Renal cortical epithelial cell (primary cell): ENCODE measurements around the gene ADAM17. TPM values are rescaled to one million over a fixed set of nuclear protein-coding genes. Genes with fewer than 3 reads are reported as not detected.
"Not testable (repeated sequence)": the region's sequence is repeated elsewhere in the genome, so short reads cannot be mapped to it uniquely, and the experiment has no call there.

ENCODE experiments used
- DNase-seq: peaks from one replicate; pipeline ENCODE4 v3.0.0-alpha.2; 2011; ENCODE audit warnings: low read depth
- total RNA-seq: library from RNA; depleted of rRNA; stranded (reverse); fragments of >200 nt; gene quantifications from 2 replicates; pipeline ENCODE4 v1.2.3, GENCODE V29; 2014

Gene ADAM17
- total RNA-seq, 1 donor from 2014 or later = 67.6 TPM

DNA sequence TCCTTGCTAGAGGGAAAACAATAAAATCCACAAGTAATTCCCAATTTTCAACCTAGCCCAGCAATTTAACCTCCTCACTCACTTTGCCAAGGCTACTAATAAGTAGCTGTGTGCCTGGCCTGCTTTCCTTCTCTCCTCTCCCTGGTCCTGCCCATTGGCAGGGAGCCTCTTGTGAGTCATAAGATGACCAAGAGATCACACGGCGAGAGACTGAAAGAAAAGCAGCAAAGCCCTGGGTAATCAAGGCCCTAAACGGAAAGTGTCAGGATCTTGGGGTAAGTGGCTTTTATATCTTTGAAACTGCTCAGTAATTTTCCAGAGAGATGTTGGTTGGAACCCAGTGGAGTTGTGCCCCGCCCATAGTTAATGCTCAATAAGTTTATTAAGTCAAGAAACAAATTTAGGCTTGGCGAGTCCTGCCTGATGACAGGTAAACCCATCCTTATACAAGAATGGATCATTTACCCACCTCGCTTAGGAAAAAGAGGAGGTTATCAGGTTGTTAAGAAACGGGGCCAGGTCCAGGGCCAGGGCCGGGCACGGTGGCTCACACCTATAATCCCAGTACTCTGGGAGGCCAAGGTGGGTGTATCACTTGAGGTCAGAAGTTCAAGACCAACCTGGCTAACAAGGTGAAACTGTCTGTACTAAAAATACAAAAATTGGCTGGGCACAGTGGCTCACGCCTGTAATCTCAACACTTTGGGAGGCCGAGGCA, 10.0 kb upstream of the ADAM17 start:
- peak; percentile 96 for DNase-seq

DNA sequence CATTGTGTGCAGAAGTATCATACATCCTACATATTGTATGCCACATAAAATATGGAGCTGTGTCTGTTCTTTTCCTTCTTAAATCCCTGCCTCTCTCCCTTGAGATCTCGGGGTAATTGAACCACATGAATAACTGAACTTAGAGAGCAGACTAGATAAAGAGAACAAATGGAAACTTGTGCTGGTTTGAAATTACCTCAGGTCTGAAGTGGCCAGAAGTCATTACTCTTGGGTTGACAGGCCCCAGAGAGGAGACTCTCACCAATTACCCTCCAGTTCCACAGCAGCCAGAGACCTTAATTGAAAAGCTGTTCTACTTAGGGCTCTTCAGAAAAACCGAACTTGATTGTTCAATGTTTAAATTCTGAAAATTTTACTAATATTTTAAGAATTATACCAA, 5.0 kb upstream of the ADAM17 start:
- no peak for DNase-seq

DNA sequence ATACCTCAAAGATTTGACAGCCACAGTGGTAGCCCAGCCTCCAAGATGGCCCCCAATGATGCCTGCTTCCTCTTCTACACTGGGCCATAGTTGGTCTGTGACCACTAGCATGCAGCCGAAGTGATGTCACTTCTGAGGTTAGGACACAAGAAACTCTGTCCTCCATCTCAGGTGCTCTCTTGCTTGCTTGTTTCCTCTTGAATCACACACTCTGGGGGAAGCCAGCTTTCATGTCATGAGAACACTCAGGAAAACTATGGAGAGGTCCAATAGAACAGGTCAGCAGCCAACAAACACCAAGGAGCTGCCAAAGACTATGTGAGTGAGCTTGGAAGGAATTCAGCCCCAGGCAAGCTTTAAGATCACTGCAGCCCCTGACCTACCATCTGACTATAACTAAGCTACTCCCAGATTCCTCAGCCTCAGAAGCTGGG, 3.3 kb upstream of the ADAM17 start:
- peak; percentile 96 for DNase-seq

DNA sequence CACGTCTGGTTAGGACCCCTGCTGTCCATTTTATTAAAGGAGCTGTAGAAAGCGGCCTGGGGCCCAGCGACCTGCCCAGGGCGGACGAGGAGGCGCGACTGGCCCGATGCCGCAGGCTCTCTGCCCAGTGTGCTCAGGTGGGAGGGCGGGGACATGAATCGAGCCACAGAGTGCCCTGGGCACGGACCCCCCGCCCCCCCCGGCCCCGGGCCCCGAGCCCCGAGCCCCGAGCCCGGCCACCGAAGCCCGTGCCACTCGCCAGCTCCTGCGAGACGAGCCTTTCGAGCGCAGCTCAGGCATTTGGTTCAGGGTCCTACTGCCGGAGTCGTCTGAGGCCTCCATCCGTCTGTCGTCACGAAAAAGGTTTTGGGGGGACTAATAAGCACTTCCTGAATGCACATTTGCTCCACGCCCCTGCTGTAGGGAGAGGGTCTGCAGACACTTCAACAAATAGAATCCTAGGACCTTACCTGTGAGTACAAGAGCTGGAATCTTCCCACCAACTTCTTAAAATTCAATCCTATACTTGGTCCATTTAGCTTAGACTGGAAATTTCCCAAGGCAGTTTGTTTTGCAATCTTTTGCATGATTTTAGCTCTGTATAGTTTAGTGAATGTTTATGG, 602 bp upstream of the ADAM17 start:
- no peak for DNase-seq

DNA sequence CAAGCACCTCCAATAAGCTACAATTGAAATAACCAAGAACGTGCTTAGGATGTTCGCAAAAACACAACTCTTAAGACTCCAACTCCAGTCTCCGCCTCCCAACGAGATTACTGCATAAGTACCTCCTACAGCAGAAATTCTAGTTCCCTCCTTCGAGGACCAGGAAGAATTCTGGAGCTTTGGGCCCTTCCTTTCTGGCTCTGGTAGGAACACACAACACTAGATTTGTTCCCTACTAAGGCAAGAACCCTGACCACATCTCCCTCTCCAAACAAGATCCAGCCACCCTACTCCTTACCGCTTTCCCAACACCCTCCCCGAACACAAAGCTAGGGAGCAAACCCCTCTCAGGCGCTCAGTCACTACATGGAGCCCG, 721 bp downstream of the ADAM17 start:
- peak; percentile 79 for DNase-seq

DNA sequence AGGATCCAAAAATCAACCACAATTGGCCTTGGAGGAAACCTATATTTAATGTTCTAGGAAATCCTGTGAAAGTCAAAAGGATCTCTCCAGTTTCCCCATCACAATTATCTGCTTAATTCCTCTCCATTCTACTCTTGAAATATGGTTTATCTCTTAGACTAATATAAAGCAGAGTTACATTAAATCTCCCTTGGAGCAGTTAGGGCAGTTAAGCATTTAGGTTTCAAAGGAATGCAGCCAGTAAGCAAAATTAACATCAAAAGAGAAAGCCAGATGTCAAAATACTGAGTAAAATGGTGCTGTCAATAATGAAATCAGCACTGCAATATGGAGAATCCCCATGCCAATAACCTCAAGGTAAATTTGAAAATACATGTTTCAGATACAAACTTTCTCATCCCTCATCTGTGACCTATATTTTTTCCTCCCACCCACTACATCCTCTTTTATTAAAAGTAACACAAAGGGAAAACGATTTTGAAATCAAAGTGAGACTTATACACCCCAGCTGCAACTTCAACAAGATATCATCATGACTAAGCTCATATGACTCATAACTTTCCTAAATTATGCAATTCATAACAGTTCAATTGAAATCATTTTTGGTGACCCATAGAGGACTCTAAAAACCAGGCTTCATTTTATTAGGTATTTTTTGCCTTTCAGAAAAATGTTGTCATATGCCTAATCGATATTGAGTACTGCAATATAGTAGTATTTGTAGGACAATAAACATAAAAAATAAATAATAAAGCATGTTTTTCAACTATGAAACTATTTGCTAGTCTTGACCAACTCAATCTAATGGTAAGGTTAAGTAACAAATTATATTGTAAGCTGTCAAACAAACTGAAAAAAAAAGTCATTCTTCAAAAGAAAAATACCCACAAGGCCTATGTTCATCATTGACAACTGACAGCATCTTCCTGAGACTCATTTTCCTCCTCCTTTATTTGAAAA, 3.1 kb downstream of the ADAM17 start:
- no peak for DNase-seq

DNA sequence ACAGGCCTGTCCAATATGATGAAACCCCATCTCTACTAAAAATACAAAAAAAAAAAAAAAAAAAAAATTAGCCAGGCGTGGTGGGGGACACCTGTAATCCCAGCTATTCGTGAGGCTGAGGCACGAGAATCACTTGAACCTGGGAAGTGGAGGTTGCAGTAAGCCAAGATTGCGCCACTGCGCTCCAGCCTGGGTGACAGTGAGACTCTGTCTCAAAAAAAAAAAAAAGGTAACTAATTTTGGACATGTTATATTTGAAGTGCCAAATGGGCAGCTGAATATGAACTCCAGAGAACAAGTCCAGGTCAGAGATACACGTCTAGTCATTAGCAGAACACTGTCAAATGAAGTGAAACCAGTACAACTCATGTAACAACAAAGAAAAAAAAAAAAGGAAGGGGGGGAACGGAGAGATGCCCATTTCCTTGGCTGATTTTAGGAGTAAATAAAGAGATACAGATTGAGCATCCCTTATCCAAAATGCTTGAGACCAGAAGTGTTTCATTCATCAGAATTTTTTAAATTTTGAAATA, 4.7 kb downstream of the ADAM17 start:
- not testable (repeated sequence) for DNase-seq

DNA sequence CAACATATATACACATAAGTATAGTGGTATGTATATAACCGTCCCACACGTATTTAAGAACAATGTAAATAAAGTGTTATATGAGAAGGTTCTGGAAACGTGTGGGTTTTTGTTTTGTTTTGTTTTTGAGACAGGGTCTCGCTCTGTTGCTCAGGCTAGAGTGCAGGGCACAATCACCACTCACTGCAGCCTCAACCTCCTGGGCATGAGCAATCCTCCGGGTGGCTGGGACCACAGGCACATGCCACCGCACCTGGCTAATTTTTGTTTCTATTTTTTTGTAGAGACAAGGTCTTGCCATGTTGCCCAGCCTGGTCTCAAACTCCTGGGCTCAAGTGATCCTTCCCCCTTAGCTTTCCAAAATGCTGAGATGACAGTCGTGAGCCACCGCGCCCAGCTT, 6.2 kb downstream of the ADAM17 start:
- no peak for DNase-seq

DNA sequence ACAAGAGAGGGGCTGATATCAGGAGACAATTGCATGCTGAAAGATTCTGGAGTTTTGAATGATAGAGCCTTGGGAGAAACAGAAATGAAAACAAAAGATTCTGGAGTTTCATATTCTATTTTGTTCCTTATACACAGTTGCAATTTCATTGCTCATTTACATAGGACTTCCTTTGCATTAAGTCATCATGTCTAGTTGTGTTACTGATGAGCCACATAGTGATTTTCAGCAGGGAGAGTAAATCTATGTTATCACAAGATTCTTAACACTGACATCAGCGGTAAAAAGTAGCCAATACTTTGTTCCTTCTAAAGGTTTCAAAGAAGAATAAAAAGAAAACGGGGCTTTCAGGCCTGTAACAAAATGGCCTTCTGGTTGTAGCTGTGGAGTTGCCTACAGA, 7.1 kb downstream of the ADAM17 start:
- no peak for DNase-seq

DNA sequence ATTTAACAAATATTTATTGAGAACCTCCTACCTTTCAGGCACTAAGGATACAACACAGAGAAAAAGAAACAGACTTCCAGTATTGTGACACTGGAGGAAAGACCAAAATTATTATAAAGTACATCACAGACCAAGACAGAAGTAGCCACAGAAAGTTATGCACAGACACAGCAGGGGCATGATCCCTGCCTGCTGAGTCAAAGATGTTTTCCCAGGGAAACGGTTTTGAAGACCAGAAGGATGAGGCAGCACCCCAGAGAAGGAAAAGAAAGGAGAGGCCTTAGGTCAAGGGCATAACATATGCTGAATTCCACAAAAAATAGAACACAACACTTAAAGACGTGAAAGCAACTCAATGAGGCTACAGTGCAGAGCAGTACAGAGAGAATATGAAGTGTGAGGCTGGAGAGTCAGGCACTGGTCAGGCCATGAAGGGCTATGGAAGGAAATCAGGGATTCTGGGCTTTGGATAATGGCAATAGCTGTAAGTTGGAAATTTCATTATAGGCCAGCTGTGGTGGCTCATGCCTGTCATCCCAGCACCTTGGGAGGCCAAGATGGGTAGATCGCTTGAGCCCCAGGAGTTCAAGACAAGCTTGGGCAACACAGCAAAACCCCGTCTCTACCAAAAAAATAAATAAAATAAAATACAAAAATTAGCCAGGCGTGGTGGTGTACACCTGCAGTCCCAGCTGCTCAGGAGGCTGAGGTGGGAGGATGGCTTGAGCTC, 8.2 kb downstream of the ADAM17 start:
- no peak for DNase-seq

DNA sequence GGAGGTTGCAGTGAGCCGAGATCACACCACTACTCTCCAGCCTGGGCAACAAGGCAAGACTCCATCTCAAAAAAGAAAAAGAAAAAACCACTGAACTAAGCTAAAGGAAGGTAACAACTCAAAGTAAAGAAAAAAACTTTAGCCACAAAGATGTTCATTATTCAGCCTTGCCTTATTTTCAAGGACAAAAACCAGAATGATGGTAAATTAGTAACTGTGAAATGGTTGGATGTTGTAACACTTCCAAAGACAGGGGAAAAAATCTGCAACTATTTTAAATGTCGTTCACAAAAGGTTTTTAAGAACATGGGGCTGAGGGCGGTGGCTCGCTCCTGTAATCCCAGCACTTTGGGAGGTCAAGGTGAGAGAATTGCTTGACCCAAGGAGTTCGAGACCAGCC, 10.1 kb downstream of the ADAM17 start:
- DNase-seq = peak; percentile 67

DNA sequence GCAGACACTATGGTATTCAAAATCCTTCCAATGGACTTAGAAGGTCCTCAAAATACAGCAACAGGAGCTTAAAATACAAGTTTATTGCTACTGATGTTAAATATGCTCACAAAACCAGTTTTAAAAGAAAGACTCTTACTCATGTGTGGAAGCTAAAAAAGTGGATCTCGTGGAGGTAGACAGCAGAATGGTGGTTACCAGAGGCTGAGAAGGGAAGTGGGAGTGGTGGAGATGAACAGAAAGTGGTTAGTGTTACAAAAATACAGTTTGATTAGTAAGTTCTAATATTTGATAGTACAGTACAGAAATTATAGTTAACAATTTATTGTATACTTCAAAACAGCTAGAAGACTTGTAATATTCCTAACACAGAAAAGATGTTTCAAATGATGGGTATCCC, 12.1 kb downstream of the ADAM17 start:
- no peak for DNase-seq

DNA sequence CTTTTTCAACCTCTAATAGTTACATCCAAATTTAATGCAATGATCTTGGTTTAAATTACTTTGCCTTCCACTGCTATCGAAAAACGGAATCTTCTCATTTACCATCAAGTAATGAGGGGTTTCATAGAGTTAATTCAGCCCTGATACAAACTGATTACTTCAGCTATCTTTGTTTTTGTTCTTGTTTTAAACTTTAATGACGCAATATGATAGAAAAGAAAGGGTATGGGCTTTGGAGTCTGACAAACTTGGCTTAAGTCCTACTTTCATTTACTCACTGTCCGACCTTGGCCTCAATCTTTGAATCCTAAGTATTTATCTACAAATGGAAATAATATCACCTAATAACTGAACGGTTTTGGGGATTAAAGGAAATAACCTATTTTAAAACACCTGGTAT, 16.1 kb downstream of the ADAM17 start:
- no peak for DNase-seq

DNA sequence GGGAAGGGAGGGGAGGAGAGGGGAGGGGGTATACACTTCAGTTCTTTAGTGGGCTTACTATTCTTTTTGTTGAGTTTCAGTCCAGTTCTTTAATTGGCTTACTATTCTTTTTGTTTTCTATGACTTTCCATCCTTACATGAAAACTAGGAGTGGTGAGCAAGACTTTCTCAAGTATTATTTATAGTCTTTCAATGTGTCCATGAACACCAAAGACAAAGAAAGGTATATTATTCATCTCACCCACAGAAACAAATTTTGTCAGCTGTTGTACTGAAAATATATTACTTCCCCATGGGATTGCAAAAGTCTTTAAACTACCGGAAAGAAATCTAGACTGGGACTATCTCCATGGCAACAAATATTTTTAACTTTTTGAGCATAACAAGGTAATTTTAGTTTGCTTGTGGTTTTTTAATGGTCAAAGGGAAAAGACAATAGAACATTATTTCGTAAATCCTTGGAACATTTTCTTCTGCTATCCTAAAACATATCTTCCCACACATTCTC, 17.6 kb downstream of the ADAM17 start:
- peak; percentile 80 for DNase-seq

DNA sequence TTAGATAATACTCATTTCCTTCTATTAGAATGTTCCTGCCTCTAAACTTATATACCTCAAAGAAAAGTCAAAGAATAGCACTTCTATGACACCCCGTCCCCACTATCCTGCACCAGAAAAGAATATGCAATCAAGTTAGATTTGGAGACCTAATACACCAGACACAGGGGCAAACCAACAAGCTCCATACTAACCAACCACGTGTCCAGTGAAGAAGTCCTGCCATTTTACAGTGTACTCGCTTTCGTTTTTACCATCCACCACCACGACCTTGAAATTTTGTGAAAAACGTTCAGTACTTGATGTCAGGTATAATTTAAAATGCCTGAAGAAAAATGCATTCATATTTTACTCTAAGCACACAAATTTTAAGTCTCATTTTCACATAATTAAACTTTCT, 19.1 kb downstream of the ADAM17 start:
- no peak for DNase-seq

DNA sequence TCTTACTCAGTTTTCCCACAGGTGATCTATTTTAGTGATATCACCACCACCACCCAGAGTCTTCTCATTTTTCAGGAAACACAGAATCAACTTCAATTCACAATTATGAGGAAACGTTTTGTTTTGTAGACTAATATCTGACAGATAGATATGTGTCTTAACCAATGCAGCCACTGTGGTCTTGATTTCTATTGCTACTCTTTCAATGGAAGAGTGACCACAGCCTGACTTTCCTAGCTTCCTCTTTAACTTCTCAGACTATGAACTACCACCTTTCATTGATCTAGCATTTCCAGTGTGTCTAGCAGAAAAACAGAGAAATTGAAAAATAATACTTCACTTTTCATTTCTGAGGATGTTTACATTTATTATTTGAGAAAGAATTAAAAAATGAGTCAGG, 20.5 kb downstream of the ADAM17 start:
- DNase-seq = no peak

DNA sequence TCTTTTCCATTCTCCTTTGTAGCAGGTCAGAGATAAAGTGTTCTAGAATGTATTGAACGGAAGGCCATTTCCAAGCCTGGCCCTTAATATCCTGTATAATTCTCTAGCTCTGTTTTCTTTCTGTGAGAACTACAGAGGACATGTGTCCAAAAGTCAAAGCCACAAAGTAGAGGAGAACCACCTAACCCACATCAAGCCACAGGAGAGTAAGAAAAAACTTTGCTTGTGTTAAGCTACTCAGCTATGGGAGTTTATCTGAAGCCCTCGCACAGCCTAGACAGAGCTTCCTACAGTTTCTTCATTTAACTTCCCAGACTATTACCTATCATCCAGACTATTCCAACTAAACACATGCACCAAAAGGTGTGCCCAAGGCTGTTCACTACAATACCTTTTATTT, 22.0 kb downstream of the ADAM17 start:
- no peak for DNase-seq

DNA sequence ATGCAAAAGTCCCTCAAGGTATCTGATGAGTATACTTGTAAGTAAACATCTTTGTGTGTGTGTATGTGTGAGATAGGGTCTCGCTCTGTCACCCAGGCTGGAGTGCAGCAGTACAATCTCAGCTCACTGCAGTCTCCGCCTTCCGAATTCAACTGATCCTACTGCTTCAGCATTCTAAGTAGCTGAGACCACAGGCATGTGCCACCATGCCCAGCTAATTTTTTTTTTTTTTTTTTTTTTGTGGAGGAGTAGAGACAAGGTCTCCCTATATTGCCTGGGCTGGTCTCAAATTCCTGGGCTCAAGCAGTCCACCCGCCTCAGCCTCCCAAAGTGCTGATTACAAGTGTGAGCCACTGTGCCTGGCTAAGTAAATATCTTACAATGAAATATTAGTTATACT, 23.2 kb downstream of the ADAM17 start:
- no peak for DNase-seq

DNA sequence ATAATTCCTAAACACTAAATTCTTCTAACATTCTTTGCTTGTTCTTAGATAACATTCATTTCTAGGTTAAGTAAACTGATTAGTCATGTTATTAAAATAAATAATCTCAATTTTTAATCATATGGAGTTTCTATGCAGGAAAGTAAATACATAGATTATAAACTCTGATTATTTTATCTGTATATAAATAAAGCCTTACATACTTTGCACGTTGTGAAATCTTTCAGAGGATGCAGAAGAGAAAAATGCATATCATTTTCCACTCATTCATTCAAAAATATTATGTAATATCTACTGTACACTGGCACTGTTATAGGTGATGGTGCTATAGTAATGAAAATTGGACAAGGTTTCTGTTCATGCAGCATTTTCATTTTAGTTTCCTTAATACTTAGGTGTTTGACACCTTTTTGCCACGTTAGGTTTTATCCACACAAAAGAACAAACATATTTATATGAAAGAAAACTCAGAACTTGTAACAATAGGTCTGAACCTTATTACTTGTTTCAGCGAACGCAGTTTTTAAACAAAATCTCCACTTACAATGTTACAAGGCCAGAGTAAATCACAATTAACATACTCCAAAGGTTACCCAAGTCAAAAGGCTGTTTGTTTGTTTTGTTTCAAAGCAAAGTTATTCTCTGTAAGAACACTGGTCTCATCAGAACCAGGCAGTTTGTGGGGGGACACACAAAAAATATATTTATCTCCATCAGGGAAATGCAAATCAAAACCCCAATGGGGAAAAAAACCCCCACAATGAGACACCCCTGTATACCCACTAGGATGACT, 27.4 kb downstream of the ADAM17 start:
- DNase-seq = no peak

DNA sequence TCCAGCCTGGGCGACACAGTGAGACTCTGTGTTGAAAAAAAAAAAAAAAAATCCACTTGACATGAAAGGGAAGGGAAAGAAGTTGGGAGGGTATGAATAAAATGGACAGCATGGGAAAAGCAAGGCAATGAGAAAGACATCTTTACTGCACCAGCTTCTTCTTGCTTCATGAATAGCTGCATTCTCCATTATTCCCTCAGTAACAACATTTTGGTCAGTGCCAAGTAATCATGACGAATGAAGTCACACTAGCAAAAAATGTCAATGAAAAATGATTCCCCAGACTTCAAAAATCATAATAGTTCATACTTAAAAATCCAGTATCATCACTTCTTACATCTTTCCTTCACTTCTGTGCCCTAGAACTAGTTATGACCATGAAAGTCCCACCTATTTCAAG, 30.4 kb downstream of the ADAM17 start:
- no peak for DNase-seq

DNA sequence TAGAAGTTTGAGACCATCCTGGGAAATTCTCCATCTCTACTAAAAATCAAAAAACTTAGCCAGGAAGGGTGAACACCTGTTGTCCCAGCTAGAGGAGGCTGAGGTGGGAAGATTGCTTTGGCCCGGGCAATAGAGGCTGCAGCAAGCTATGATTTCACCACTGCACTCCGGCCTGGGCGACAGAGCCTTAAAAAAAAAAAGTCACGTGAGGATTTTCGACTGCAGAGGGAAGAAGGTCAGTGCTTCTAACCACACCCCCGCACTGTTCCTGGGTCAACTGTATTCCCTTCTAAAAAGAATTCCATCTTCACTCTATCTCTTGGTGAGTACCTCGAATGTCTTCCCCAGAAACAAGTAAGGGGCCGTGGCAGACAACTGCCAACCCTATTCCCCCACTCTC, 31.3 kb downstream of the ADAM17 start:
- DNase-seq = no peak
